GM19468 (cell line): ENCODE data around the gene THRSP.
A peak's percentile ranks its signal among the peaks of the same experiment; 100 is the strongest.
"Not testable (repeated sequence)": the region's sequence is repeated elsewhere in the genome, so short reads cannot be mapped to it uniquely, and the experiment has no call there.

ENCODE experiments used
- ATAC-seq: cut with Tn5 transposase; IDR thresholded peaks from one replicate; pipeline ENCODE4 v1.9.1; 2021; ENCODE audit warnings: mild to moderate bottlenecking, moderate library complexity, moderate number of reproducible peaks; ENCODE audit not compliant: unreplicated experiment; ENCODE audit errors: extremely low read depth

THRSP gene

DNA sequence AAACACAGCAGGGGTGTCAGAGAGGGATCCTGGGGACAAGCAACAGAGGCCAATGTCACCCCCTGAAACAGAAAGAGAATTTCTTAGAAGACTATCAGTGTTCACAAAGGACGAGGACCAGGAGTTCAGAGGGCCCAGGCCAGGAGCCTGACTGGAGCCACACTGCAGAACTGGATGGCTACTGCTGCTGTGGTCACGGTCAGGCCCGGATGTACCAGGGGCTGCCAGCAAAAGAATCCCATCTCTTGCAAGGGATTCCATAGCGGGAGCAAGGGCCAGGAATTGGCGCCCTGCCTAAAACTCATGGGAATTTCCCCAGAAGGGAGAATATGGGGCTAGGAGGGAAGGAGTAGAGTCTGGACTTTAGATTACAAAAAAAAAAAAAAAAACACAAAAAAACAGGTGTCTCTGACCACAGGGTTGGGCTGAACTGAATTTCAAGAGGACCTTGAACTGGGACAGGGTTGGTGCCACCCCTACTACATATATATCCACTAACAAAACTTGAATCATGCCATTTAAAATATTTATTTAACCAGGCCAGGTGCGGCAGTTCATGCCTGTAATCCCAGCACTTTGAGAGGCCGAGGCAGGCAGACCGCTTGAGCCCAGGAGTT, 24.9 kb upstream of the THRSP start:
- no peak for ATAC-seq

DNA sequence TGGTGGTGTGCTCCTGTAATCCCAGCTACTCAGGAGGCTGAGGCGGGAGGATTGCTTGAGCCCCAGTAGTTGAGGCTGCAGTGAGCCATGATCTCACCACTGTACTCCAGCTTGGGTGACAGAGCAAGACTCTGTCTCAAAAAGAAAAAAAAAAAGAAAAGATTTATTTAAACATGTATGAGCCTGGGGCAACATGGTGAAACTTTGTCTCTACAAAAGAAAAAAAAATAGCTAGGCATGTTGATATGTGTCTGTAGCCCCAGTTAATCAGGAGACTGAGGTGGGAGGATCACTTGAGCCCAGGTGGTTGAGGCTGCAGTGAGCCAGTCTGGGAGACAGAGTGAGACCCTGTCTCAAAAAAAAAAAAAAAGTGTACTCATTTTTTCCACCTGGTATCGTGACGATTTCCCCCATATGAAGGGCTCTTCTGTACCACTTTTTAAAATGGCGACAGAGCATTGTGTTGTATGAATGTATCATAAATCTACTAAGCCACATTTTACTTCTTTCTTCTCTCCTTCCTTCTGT, 24.2 kb upstream of the THRSP start:
- no peak for ATAC-seq

DNA sequence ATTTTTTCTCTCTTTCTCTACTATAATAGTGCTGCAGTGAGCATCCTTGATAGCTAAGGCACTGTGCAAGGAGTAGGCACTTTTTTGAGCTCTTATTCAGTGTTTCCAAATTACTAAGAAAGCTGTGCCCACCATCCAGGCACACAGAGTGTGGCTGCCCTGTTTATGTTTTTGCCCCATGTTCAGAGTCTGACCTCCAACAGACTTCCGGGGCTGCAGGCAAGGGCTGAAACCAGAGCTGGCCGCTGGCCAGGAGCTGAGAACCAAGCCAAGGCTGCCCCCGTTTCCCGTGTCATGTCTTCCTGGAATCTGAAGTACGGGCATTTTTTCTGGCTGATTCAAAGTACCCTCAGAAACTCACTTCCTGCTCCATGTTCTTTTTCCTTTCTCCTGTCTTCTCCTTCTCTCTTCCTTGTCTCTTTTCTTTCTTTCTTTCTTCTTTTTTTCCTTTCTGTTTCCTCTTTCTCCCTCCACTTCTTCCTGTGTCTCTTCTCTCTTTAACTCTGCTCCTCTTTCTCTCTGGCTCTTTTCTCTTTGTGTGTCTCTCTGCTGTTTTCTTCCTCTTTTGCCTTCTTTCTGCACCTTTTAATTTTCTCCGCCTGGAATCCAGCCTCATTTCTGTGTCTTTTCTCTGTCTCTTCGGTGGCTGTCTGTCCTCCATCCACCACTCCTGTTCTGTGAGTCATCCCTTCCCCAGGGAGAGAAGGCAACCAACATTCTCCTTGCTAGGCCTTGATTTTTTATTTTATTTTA, 23.6 kb upstream of the THRSP start:
- peak; percentile 52 for ATAC-seq

DNA sequence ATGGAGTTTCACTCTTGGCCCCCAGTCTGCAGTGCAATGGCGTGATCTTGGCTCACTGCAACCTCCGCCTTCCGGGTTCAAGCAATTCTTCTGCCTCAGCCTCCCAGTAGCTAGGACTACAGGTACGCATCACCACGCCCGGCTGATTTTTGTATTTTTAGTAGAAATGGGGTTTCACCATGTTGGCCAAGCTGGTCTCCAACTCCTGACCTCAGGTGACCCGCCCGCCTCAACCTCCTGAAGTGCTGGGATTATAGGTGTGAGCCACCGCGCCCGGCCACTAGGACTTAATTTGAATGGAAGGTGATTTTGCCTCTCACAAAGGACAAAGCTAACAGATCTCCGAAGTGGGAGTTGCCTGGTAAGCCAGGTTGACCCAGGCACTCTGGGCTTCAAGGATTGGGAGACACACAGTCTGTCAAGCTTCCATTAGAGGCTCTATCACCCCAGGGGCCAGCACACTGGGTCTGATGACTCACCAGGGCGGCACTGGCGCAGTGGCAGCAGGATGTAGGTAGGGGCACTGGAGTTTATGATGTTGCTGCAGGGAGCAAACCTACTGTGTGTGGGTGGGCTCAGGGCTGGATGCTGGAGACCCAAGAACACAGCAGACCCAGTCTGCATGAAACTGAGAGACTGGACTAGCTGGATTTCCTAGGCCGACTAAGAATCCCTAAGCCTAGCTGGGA, 22.8 kb upstream of the THRSP start:
- ATAC-seq = no peak

DNA sequence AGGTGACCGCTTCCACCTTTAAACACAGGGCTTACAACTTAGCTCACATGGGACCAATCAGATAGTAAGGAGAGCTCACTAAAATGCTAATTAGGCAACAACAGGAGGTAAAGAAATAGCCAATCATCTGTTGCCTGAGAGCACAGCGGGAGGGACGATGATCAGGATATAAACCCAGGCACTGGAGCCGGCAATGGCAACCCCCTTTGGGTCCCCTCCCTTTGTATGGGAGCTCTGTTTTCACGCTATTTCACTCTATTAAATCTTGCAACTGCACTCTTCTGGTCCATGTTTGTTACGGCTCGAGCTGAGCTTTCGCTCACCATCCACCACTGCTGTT, 22.3 kb upstream of the THRSP start:
- not testable (repeated sequence) for ATAC-seq

DNA sequence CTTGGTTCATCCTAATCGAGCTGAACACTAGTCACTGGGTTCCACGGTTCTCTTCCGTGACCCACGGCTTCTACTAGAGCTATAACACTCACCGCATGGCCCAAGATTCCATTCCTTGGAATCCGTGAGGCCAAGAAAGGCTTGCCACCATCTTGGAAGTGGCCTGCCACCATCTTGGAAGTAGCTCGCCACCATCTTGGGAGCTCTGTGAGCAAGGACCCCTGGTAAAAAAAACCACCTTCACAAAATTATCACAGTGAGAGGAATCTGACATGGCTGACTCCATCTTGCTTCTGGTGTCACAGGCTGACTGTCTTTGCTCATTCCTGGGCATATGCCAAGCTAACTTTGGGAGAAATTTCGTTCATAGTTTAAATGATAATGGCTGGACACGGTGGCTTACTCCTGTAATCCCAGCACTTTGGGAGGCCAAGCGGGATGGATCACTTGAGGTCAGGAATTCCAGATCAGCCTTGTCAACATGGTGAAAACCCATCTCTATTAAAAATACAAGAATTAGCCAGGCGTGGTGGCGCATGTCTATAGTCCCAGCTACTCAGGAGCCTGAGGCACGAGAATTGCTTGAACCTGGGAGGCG, 21.7 kb upstream of the THRSP start:
- no peak for ATAC-seq

DNA sequence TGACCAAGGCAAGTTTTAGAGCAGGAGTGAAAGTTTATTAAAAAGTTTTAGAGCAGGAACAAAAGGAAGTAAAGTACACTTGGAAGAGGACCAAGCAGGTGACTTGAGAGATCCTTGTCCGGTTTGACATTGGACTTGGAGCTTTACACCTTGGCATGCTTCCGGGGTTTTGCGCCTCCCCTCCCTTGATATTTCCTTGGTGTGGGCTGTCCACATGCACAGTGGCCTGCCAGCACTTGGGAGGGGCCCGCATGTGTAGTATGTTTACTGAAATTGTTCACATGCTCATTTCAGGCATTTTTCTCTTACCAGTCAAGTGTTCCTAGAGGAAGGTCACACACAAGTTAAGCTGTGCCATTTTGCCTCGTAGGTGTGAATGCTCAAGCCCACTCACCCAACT, 19.0 kb upstream of the THRSP start:
- no peak for ATAC-seq

DNA sequence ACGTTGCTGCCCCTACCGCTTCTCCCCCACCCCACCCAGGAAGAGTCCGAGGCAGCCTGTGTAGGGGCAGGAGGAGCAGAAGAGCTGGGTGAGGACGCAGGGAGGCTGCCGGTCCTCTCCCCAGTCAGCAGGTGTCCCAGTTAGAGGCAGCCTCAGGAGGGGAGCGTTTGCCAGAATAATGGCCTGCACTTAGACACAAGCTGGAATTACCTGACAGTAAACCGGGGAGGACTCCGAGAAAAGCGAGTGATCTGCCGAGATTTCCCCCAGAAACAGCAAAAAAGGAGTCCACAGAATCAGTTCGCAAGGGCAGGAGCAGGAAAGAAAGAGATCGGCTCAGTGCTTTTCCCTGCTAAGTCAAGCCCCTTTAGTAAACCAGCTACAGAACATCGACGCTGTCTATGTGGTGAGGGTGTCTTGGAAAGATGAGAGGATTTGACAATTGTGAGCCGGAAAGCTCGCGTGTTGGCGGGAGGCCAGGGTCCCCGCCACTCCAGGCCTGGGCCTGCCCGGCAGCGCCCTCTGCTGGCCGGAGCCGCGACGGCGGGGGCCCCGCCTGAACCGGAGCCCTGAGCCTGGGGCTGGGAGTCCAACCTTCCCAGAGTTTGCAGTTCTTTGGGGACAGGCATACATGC, 17.7 kb upstream of the THRSP start:
- no peak for ATAC-seq

DNA sequence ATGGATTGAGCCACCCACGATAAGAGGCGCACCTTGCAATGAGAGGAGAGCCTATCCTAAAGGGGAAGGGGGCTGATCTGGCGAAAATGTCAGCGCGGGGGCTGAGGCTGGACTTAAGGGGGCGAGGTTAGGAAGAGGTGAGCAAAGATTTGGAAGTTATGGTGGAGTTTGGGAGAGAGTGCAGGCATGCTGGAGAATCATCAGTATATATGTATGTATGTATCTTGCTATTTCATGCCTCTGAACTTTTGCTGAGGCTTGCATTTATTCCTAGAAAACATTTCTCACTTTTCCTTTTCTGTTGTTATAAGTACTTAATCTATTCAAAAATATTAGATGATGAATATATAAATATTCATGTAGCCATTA, 17.2 kb upstream of the THRSP start:
- no peak for ATAC-seq

DNA sequence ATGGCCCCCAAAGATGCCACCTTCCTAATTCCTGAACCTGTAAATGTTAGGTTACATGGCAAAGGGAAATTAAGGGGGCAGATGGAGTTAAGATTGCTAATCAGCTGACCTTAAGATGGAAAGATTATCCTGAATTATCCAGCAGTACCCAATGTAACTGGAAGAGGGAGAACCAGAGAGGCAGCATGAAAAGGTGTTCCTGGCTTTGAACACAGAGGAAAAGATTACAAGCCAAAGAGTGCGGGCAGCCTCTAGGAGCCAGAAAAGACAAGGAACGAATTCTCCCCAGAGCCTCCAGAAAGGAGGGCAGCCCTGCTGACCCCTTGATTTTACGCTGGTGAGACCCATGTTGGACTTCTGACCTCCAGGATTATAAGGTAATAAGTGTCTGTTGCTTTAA, 15.1 kb upstream of the THRSP start:
- no peak for ATAC-seq

DNA sequence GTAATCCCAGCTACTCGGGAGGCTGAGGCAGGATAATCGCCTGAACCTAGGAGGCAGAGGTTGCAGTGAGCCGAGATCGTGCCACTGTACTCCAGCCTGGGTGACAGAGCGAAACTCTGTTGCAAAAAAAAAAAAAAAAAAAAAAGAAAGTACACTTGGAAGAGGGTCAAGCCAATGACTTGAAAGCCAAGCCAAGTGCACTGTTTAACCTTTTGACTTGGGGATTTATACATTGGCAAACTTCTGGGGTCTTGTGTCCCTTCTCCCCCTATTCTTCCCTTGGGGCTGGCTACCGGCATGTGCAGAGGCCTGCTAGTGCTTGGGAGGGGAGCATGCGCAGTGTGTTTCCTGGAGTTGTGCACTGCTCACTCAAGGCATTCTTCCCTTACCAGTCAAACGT, 14.3 kb upstream of the THRSP start:
- no peak for ATAC-seq

DNA sequence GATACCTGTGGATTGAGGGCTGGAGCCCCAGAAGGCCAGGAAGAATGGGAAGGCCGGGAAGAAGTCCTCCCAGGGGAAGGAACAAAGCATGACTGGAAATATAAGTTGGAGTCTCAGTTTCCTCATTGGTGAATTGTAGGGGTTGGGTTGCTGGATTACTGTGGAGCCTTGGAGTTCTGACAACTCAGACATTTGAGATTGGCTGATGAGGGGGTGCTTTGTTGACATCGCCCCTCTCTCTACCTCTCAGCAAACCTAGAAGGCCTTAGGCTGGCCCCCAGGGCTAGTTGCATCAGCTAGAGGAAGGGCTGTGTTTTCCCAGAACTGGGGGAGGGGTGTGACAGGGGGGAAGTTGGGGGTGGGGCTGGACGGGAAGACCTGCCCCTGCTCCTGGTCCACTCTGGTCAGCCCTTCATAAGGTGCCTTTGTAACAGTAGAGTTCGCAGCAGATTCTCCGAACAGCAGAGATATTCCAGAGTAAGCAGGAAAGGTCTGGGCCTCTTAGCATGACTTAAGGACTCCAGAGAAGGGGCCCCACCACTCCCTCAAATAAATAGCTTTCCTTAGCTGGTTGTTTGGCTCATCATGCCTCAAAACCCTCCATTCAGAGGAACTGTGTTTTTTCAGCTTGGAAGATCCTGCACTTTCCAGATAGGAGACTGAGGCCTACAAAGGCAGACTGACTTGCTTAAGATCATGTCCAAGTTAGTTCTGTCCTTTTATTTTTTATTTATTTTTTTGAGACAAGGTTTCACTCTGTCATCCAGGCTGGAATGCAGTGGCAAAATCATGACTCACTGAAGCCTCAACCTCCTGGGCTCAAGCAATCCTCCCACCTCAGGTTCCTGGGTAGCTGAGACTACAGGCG, 12.5 kb upstream of the THRSP start:
- no peak for ATAC-seq

DNA sequence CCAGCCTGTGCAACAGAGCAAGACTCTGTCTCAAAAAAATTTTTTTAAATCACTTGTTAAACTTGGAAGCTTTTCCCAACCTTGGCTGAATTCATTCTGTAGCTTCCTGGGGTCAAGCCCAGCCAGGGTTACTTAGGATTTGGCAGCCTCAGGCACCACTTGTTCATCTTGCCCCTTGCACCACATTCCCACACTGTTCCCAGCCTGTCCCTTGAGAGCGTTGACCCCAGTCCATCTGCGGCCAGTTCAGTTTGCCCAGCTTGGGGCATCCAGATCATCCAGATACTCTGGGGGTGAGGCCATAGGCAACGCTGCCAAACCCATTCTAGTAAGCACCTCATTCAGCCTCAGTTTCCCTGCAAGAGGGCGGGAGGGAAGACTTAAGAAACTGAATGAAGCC, 8.7 kb upstream of the THRSP start:
- no peak for ATAC-seq

DNA sequence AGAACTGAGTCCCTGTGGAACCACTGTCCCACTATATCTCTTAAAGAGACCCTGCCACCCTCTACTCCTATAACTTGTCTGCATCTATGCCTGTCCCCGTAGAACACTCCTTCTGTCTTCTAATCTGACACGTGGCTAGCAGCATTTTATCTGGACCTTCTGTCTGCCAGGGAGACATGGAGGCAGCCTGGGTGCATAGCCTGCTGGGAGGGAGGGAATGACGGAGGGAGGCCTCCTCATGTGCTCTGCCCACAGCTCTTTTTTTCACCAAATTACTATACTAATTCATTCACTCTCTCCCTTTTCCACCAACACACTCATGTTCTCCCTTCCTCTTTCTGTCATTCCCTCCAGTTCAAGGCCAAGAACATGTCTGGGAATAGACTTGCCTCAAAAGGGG, 7.6 kb upstream of the THRSP start:
- ATAC-seq = no peak

DNA sequence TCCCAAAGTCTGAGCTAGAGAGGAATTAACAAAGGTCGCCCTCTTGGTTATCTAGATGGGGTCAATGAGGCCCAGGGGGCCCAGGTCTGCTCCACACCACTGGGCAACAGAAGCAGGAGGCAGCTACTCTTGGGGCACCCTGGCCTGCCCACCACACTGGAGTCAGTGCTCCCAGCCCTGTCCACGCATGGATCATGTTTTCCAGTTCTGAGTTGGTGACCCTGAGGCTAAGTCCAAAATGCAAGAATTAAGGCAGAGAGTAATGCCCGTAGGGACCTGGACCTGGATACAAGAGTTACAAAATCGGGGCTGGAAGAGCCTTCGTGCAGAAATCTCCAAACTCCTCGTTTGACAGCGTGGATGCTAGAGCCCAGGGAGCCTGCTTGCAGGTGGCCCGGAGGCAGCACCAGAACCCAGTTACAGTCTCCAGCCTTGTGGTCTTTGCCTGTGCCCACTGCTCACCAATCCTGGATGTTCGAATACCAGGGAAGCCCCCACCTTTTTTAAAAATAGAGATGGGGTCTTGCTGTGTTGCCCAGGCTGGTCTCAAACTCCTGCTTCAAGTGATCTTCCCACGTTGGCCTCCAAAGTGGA, 6.1 kb upstream of the THRSP start:
- ATAC-seq = no peak

DNA sequence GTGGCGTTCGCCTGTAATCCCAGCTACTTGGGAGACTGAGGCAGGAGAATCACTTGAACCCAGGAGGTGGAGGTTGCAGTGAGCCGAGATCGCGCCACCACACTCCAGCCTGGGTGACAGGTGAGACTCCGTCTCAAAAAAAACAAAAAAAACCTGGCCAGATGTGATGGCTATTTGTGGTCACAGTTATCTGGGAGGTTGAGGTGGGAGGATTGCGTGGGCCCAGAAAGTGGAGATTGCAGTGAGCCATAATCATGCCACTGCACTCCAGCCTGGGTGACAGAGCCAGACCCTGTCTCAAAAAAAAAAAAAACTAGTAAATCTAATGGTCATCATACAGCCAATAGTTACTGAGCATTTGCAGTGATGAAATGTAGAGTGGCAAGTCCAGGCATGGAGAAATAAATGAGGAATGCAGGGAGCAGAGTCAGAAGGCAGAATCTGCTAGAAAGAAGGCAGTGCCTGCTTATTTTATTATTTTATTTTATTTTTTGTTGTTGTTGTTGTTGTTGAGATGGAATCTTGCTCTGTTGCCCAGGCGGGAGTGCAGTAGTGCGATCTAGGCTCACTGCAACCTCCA, 3.8 kb upstream of the THRSP start:
- not testable (repeated sequence) for ATAC-seq

DNA sequence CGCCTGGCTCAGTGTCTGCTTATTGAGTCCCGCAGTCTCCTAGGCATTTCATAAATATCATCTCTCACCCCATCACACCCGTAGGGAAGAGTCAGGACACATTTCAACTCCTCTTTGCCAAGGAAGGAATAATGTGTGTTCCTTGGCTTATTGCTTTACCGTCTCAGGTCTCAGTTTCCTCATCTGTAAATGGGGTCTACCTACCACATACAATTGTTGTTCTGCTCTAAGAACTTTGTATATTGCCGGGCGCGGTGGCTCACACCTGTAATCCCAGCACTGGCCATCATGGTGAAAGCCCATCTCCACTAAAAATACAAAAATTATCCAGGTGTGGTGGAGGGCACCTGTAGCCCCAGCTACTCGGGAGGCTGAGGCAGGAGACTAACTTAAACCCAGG, 3.1 kb upstream of the THRSP start:
- ATAC-seq = no peak

DNA sequence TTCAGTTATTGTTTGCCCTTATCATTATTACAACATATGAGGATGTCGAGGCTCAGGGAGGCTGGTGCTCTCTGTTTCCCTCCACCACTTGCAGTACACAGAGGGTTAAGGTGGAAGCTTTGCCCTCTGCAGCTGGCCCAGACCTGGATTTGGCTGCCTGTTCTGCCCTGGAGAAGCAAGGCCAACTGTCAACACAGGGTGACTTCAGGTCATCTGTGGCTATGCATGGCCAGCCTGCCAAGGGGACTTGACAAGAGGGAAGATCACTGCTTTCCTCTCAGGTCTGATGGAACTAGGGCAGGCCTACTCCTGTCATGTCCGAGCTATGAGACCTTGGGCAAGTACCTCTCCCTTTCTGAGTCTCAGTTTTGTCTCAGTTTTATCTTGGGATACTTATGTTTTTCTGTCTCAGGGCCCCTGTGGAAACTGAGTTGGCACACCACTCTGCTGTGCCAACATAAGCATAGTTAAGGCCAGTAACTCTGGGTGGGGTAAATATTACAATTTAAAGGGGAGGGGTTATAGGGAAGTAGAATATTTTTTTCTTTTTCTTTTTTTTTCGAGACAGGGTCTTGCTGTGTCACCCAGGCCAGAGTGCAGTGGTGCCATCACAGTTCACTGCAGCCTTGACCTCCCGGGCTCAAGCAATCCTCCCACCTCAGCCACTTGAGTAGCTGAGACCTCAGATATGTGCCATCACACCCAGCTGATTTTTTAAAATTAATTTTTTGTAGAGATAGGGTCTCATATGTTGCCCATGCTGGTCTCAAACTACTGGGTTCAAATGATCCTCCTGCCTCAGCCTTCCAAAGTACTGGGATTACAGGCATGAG, 2.4 kb upstream of the THRSP start:
- ATAC-seq = no peak
